ENCODE results near the gene MID1.

DNA sequence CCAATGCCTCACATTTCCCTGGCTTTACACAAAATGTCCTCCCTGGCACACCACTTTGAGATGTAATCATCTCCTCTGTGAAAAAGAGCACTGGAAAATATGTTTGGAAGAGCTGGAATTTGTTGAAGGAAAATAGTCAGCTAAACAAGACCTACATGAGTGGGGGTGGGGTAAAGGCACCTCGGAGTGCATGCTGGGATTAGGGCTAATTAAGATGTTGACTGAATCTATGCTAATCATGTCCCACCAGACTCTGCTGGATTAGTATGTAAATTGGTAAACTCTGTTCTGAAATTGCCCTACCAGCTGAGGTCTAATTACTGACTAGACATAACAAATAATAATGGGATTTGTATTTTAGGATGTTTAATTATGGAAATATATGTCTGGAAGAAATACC is 46.8 kb upstream of the MID1 start:
- TF ChIP-seq, protein P1, sequence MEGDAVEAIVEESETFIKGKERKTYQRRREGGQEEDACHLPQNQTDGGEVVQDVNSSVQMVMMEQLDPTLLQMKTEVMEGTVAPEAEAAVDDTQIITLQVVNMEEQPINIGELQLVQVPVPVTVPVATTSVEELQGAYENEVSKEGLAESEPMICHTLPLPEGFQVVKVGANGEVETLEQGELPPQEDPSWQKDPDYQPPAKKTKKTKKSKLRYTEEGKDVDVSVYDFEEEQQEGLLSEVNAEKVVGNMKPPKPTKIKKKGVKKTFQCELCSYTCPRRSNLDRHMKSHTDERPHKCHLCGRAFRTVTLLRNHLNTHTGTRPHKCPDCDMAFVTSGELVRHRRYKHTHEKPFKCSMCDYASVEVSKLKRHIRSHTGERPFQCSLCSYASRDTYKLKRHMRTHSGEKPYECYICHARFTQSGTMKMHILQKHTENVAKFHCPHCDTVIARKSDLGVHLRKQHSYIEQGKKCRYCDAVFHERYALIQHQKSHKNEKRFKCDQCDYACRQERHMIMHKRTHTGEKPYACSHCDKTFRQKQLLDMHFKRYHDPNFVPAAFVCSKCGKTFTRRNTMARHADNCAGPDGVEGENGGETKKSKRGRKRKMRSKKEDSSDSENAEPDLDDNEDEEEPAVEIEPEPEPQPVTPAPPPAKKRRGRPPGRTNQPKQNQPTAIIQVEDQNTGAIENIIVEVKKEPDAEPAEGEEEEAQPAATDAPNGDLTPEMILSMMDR (IDR thresholded peaks at IDR 0.05) = no peak
- no peak for TF ChIP-seq POLR2A (IDR thresholded peaks at IDR 0.05)
